HL-60/S4 treated with retinoic acid at 250 ng/mL for 4 days and 3 days (cell line): ENCODE results near the gene MAD2L2.
"Not testable (repeated sequence)": the region's sequence is repeated elsewhere in the genome, so short reads cannot be mapped to it uniquely, and the experiment has no call there.

Experiments used
- in situ Hi-C: fragments of 300-500 bp; cut with MboI; formaldehyde crosslinking; loops from 2 replicates; pipeline ENCODE4 v1.7.0; 2022; ENCODE audit warnings: low sequenced_read_pairs

MAD2L2 gene

DNA sequence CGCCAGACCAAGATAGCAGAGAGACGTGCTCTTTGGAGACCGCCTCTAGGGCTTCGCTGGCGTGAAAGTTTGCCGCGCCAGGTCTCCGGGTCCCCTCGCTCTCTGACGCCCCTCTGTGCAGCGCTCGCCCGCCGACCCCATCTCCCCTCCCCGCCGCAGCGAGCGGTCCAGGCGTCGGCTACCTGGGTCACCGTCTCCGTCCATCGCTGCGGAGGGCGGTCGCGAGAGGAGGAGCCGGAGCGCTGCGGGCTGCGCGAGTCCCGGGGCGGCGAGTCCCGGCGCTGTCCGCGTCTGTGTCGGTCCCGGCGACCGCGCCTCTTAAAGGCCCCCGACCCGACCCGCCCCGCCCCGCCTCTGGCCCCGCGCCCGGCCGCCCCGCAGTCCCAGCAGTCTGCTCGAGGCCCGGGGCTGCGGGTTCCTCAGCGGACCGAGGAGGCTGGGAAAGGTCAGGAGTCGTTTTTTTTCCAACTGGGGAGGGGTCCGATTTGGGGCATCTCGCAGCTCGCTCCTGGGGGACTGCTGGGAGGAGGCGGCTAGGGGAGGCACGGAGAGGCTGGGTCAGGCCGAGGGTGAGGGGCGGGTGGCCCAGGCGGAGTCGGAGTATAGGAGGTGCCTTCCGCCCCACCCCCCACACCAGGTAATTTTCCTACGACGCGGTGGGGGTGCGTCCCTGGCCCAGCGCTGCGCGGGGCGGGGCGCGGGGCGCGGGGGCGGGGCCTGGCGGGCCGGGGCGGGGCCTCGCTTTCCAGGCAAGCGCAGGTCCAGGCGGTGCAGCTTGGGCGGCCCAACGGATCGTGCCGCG, 26.6 kb downstream of the MAD2L2 start, which contains the start of the genes FBXO2 and FBXO44:
TSS of gene FBXO2 (minus strand) at position 293 of the 802 bp plus-strand sequence. CDS start at position 204, 89 bp downstream.
TSS of gene FBXO44 (plus strand) at position 741 of the 802 bp plus-strand sequence. CDS start 959 bp downstream, outside the sequence.
- in situ Hi-C loops = no loop called here

DNA sequence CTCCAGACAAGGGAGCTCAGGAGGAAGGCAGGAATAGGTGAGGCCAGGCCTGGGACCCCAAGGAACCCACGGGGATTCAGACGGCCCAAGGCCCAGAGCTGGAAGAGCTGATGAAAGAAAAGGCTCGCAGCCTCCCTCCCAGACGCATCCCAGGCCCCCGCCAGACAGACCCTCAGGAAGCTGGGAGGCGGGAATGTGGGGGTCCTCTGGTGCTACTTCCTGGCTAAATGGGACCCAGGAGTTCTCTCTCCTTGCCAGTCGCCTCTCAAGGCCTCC, 27.1 kb downstream of the MAD2L2 start:
- in situ Hi-C loops = no loop called here

DNA sequence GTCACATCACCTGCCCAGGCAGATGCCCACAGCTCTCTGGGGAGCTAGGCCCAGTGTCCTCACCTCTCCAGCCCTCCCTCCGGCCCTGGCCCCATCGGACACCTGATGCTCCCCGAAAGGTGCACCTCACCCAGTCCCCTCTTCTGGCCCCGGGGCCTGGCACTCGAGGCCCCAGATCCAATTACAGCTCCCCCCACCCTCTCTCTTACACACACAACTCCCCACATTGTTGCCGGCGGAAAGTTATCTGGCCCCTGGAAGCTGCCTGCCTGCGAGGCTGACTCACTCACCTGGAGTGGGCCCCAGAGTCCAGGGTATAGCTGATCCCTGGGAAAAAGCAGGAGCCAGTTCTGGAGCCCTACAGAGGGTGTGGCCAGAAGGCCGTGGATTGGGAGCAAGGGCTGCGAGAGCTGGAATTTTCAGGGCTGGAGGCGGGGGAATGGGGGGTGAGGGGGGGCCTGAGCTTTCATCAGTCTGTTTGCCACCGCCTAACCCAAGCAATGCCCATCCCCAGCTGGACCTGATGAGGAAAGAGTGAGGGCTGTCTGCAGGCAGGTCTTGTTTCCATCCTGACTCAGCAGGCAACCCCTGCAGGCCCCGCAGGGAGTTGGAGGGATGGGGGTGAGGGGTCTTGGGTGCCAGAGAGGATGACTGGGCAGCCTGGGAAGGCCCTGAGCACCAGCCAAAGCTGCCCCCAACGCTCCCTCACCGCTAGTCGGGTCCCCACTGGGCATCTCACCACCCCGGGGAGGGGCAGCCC, 27.7 kb downstream of the MAD2L2 start:
- in situ Hi-C loops = no loop called here

DNA sequence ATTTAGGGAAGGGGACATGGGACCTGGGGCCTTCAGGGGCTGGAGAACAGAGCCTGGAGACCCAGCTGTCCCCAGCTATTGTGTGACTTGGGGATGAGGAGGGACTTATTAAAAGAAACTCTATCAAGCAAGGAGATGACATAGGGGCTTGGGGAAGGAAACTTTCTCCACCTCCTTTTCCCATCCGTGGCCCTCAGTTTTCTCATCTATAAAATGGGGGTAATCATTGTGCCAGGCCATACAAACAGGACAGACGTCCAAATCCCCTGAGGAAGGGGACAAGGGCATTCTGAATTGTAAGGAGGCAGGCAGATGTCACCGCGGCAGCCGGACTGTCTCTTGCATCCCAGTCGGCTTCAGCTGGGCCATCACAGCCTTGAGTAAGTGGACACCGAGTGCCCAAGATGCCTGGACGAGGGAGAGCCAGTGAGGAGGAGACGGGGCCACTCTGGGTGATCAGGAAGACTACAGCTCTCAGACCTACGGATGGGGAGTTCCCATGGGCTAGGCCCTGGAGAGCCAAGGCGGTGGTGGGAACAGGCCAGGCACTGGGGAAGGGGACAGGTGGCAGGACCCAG, 28.7 kb downstream of the MAD2L2 start:
- in situ Hi-C loops = no loop called here

DNA sequence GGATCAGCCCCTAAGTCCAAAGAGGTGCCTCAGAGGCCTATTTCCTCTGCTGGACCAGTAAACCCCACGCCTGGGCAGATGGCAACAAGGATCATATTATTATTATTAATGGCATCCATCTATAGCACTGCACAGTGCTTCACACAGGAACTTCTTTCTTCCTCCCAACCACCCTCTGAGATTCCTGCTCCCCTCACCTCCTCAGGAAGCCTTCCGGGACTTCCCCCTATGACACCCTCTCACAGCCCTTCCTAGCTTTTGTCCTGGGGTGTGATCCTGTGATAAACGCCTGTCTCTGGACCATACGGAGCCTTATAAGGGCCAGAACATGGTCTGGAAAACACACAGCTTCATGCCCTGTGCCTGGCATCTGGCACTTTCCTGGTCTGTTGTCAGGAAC, 29.9 kb downstream of the MAD2L2 start:
- in situ Hi-C loops = no loop called here

DNA sequence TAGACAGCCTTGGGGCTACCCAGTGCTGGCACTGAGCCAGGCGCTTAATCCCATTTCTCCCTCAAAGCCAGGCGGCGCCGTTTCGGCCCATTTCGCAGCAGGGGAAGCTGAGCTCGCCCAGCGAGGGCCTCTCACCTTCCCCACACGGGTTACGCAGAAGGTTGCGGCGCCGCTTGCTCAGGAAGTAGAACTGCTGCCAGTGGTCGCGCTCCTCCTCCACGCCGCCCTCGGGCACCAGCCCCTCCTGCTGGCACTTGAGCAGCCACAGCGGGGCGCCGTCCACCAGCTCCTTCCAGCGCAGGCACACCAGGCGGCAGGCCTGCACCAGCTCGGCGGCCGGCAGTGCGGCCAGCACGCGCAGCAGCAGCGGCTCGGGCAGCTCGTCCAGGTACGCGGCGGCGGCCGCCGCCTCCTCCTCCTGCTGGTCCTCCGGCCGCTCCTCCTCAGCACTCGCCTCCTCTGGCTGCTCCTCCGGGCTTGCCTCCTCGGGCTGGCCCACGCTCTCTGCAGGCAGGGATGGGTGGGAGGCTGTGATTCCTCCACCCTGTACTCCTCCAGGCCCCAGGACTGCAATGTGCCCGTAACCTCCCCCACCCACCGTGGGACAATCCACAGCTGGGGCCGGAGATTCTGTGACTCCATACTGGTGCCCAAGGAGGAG, 30.5 kb downstream of the MAD2L2 start:
- in situ Hi-C loops = no loop called here

DNA sequence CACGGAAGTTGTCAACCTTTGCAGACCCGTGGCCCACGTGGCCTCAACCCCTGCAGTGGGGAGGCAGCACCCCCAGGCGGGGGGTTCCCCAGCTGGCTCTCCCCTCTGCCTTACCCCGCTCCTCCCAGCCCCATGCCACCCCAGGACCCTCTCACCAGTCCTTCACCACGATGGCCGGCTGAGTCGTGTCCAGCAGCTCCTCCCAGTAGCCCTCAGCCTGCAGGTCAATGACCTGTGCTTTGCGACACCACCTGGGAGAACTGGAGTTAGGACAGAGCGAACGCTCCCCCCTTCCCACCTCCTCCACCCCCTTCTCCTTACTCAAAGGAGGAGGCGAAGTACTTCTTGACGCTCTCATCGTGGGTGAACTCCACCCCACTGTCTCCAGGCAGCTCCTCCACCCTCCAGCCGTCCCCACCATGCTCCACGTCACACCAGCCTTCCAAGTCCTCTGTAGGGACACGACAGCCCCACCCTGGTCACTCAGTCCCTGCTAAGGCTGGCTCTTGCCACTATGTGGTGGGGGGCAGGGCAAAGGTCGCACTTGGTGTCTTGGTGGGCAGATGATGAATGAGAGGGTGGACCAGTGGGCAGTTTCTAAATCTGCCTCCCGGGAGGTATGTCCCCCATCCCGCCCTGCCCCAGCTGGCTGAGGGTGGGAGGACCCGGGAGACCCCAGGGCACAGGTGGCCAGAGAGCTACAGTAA, 31.2 kb downstream of the MAD2L2 start:
- in situ Hi-C loops = no loop called here

DNA sequence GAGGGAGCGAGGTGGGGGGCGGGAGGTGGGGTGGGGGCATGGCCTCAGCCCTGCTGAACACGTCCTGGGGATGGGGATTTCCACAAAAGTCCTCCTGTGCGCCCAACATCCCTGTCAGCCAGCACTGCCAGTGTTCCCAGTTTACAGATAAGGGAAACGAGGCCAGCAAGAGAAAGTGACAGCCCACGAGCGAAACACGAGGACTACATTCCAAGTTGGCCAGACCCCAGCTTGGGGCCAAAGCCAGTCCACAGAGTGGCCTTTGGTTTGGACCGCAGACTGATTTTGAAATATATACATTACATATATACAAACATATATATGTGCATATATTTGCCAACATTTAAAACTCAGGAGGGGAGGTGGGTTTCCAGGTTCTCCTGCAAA, 31.7 kb downstream of the MAD2L2 start:
- in situ Hi-C loops = no loop called here

DNA sequence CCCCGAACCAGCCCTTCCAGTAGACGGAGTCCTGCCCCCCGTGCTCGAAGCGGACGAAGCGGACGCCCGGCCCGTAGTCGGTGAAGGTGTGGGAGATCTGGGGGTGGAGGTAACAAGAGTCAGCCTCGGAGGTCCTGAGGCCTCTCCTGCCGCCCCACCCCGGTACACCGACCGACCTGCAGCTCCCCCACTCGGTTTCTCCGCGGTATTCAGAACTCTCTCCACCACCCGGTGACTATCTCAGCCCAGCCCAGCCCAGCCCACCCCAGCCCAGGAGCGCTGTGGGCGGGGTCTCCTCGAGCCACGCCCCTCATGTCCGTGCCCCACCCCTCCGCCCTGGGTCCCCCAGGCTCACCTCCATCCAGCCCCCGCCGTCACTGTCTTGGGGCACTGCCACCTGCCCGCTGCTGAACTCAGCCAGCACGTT, 32.2 kb downstream of the MAD2L2 start:
- in situ Hi-C loops = no loop called here

DNA sequence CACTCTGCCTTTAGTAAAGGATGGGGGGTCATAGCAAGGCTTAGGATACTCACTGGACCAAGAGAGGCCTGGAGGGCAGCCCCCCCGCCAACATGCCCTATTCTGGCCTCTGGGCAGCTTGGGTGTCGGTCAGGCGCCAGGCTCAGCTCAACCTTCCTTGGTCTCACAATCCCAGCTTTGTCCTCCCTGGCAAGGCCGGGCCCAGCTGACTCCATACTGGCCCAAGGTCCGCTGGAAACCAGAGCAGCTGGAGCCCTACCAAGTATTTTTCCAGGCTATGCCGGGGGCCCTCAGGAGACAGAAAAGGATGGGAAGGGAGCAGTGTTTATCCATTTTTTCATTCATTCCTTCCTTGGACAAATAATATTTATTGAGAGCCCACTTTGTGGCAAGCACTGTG, 32.9 kb downstream of the MAD2L2 start:
- in situ Hi-C loops = no loop called here

DNA sequence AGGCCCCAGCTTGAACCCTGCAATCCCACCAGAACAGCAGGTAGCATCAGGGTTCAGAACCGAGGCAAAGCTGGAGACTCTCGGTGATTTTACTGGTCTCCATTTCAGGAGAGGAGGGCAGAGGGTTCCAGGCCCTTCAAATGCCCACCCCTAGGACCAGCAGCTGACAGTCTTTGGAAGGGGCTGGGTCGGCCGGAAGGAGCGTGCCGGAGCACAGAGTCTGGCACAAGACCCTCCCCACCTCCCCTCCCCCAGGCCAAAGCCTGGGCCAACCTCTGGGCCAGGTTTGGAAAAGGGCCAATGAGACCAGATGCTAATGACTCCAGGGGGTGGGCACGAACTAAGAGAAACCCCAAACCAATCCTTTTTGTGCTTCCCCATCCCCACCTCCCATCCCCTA, 33.6 kb downstream of the MAD2L2 start:
- in situ Hi-C loops = no loop called here

DNA sequence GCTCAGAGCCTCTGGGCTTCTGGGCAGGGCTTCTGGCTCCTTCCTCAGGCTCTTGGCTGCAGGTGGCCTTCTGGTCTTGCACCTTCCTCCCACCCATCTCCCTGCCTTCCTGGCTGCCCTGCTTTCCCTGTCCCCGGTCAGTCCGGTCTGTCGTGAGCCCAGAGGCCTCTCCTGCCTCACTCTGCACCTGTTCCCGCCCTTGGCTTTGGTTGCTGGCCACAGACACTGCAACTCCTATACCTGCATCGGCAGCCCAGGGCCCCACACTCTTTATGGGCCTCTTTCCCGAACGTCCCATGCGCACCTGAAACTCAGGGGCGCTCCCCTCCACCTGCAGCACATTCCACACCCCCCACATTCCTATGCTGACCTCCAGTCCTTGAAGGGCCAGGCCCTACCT, 34.6 kb downstream of the MAD2L2 start:
- in situ Hi-C loops = no loop called here

DNA sequence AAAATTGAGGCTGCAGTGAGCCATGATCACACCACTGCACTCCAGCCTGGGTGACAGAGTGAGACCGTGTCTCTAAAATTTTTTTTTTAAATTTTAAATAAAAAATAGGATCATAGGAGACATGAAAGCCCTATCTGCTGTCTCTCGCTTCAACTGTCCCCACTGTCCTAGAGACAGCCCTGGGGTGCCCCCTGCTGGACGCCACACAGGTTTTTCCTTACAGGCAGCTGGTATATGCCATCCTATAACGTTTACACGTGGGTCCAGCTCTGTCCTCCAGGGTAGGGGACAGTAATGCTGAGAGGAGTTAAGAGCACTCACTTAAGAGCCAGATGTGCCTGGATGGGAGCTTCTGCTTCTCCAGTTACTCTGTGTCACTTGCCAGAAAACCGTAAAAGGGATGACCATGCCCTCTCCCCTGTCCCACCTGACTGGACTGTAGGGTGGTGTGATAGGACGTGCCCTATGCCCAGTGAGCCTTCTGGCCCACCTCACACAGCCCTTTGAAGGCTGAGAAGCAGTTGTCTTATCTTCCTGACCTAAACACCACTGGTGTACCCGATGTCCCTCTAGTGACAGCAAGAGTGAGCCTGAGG, 35.2 kb downstream of the MAD2L2 start:
- in situ Hi-C loops = no loop called here

DNA sequence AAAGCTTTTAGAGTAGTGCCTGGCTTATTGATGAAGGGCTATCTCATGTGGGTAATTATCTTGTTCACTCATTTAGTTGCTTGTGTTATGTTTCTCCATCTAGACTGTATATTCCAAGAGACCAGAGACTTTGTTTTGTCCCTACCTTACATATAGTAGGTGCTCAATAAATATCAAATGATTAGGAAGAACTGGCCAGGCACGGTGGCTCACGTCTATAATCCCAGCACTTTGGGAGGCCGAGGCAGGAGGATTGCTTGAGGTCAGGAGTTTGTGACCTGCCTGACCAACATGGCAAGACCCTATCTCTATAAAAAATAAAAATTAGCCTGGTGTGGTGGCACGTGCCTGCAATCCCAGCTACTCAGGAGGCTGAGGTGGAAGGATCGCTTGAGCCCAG, 35.7 kb downstream of the MAD2L2 start:
- in situ Hi-C loops = no loop called here

DNA sequence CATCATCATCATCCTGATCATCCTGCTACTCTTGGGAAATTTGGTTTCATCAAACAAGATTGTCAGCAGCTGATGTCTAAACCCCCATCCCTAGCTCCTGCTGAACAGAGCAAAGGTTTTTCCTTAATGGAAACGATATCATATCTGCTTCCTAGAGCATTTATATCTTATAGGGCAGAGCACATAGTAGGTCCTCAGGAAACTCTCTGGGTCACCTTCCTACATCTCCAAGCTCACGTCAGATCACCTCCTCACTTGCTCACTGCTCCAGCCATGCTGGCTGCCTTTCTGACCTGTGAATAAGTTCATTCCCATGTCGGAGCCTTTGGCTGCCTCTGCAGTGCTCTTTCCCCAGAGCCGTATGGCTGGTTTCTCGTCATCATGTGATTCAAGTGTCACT, 37.2 kb downstream of the MAD2L2 start:
- in situ Hi-C loops = no loop called here

DNA sequence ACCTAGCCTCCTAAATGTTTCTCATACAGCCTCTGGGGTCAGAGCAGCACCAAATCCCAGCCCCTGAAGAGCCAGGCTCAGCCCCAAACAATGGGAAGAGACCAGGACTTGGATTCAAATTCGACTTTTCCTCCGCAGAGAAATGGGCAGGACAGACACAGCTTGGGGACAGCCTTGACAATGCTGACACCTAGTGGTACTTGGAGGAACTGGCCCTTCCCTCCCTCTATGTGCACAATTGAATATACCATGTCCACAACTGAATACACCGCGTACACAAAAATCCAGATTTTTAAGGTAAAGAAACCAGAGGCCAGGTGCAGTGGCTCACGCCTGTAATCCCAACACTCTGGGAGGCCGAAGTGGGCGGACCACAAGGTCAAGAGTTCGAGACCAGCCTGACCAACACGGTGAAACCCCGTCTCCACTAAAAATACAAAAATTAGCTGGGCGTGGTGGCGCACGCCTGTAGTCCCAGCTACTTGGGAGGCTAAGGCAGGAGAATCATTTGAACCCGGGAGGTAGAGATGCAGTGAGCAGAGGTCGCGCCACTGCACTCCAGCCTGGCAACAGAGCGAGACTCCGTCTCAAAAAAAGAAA, 38.4 kb downstream of the MAD2L2 start:
- in situ Hi-C loops = not testable (repeated sequence)

DNA sequence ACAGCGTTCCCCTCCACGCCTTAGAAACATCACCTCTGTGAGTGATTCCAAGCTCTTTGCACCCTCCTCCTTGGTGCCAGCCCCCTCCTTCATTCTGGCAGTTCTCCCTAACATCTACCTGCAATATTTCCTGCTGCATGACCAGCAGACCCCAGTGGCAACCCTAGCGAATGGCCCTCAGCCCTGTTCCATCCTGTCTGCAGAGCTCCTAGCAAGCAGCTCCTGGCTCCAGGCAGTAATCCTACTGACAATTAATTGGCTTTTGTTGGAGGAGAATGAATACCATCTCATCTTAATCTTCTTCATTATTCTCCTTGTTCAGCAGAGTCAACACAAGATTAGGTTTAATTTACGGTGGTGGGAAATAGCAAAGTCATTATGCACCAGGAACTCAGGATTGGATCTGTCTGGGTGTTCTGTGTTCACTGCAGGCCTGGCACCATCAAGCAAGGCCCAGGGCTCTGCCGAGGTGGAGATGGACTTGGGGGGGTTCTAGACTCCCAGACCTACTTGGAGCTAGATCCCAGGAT, 39.1 kb downstream of the MAD2L2 start:
- in situ Hi-C loops = no loop called here

DNA sequence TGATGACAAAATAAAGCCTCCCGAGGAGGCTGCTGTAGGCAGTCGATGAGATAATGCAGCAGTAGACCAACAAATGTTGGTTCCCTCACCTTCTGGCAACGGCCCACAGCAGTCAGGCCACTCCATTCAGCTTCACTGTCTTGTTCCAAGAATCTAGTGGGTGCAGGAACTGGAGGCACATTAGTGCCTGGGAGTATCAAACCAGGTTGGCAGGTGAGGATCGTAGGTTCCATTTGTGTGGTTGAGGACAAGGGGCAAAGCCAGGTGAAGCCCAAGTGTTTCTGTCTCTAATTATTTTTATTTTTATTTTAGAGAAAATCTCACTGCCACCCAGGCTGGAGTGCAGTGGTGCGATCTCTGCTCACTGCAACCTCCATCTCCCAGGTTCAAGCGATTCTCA, 40.0 kb downstream of the MAD2L2 start:
- in situ Hi-C loops = no loop called here

DNA sequence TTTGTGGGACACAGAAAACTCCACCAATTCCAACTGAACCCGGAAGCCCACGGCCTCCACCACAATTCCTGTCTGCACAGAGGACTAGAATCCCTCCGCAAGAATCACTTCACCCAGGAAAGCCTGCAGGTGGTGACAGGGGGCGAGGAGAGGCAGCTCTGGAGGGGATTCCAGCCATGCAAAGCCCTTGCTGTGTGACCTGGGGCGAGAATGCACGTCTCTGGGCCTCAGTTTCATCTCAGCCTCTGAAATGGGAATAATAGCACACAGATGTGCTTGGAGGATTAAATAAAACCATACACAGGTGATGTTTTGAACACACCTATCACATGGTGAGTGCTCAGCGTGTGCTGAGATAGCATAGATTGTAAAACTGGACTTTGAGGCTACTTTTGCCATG, 40.8 kb downstream of the MAD2L2 start:
- in situ Hi-C loops = no loop called here

DNA sequence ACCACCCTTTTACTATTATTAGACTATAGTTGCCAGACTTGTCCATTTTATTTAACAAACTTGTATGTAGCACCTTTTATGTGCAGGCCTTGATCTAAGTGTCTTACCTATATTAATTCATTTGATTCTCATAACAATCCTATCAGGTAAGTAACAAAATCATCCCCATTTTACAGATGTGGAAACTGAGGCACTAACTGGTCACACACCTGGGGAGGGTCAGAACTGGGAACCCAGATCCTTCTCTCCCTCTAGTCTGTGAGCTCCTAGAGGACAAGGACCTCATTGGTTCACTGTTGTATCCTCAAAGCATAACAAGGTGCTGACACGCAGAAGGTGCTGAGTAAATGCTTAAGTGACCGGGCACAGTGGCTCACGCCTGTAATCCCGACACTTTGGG, 41.6 kb downstream of the MAD2L2 start:
- in situ Hi-C loops = loop anchor here (10.0 kb wide), 1 partner anchor 605 kb away; no protein-coding TSS in a partner anchor
